ENCODE results near the gene RAP1GAP. TPM values are rescaled to one million over a fixed set of nuclear protein-coding genes. Genes with fewer than 3 reads are reported as not detected.

Gene RAP1GAP
- total RNA-seq, 4 donors from 2014 or later, result 0.33 to 0.83 (median 0.56) TPM

GRCh38 chr1:21662426-21663247 is 6.5 kb downstream of the RAP1GAP start:
- WGBS, result 82% methylated on average over 5 of the region's 6 CpGs

DNA sequence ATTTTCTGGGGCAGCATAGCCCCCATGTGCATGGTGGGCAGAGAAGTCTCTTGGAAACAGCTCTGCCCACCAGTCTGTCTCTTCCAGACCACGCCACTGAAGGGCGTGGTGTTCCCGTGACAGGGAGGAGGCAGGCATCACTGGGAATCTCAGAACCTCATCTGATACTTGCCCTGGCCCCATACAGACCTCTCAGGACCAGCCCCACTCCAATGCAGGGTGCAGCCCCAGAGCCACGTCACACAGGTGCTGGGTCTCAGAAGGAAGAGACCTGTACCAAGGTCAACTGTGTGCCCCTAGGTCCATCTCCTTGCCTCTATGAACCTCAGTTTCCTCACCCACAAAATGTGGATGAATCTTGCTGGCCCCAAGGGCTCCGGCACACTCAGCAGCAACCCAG is 7.3 kb downstream of the RAP1GAP start:
- WGBS, result 52% methylated on average over 5 of the region's 5 CpGs
- Histone ChIP-seq H3K27me3 (peaks cover 0 to 80% (median 11%) of the 10 kb centered on the region in 4 donors), H3K27ac (replicated peaks in 1 of 4) (no peak overlapping the region), H3K9me3 (no peaks in the 10 kb centered on the region), H3K4me3 (no peak overlapping the region), H3K36me3 (no peaks in the 10 kb centered on the region), H3K4me1 (peaks cover 6 to 9% (median 7%) of the 10 kb centered on the region in 4 donors)
- intact Hi-C loops (cut with DNase I), result no loop called here
- TF ChIP-seq CTCF (IDR thresholded peaks at IDR 0.05) (no peak), POLR2A (IDR thresholded peaks at IDR 0.05; ENCODE audit: low read depth) (no peak), POLR2AphosphoS5 (IDR thresholded peaks at IDR 0.05) (no peak), EP300 (IDR thresholded peaks at IDR 0.05) (no peak)
- DNase-seq (ENCODE audit: extremely low spot score), result no peak

More at GRCh38 chr1:21662426-21663247, 6.5 kb downstream of the RAP1GAP start:
- no peak for TF ChIP-seq EP300 (IDR thresholded peaks at IDR 0.05)
- peaks cover 6 to 9% (median 7%) of the 10 kb centered on the region in 4 donors for H3K4me1 ChIP-seq
- DNase-seq (ENCODE audit: extremely low spot score), result no peak
- intact Hi-C loops (cut with DNase I), result no loop called here
- no peak overlapping the region for H3K27ac ChIP-seq (replicated peaks in 1 of 4)
- no peaks in the 10 kb centered on the region for H3K36me3 ChIP-seq
- H3K9me3 ChIP-seq, result no peaks in the 10 kb centered on the region
- H3K27me3 ChIP-seq, result peaks cover 0 to 88% (median 15%) of the 10 kb centered on the region in 4 donors
- no peak overlapping the region for H3K4me3 ChIP-seq

DNA sequence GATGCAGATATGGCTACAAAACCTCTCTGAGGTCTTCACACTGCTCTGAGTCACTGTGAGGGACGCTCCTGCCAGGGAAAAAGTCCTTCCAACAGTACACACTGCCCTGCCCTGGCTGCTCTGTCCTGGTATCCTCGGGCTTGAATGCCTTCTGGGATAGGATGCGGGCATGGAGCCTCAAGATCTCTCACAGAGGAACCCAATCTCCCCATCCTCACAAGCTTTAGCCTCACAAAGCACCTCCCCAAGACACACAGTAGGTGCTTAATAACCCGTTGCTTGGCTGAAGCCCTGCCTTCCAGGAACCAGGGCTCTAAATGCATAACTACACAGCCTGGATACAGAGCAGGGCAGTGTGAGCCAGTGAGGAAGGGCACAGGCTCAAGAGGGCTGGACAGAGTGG is 9.2 kb downstream of the RAP1GAP start:
- 56% methylated on average over 4 of the region's 4 CpGs for WGBS

DNA sequence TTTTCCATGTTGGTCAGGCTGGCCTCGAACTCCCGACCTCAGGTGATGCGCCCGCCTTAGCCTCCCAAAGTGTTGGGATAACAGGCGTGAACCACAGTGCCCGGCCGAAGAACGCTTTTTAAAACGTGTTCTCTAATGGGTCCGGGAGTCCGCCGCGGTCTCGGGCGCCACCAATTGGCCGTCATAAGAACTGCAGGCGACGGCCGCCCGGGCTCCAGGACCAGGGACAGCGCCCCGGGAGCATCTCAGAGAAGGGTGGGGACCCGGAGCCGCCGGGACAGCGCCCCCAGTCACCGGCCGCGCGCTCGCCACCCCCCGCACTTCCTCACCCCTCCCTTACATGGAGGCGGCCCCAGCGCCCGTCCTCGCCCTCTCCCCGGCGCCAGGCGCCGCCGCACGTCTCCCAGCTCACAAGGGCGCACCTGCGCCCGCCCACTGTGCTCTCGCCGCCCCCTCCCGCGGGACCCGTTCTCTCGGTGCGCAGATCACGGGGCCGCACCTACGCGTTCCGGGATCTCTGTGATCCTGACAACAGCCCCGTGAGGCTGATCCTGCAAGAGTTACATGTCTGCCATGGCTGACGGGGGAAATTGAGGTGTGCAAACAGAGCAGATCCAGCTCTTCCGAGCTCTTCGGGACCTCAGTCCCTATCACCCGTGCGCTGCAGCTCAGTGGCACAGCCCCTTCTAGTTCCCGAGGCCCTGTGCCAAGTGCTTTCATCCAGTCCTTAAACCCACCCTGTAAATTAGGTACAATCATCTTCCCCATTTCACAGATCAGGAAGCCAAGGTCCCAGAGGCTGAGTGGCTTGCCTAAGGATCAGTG is 9.8 kb downstream of the RAP1GAP start:
- no peaks in the 10 kb centered on the region for H3K36me3 ChIP-seq
- H3K4me3 ChIP-seq, result peak overlapping the region in 3 of 4 donors; percentile 3 to 15 (median 9)
- no peak overlapping the region for H3K27ac ChIP-seq (replicated peaks in 1 of 4)
- peaks cover 0 to 54% (median 5%) of the 10 kb centered on the region in 4 donors for H3K27me3 ChIP-seq
- H3K4me1 ChIP-seq, result peaks cover 3 to 9% (median 6%) of the 10 kb centered on the region in 4 donors
- no peak for DNase-seq (ENCODE audit: extremely low spot score)
- TF ChIP-seq CTCF (IDR thresholded peaks at IDR 0.05) (peak; percentile 89 to 97 (median 95)), POLR2AphosphoS5 (IDR thresholded peaks at IDR 0.05) (no peak)
- under 1% methylated on average over 40 of the region's 64 CpGs for WGBS
- H3K9me3 ChIP-seq, result no peaks in the 10 kb centered on the region
- intact Hi-C loops (cut with DNase I), result loop anchor here (2.0 kb wide), 1 partner anchor 151 kb away; the partner anchor contains the start of gene ALPL

More for the DNA sequence above, 9.2 kb downstream of the RAP1GAP start:
- Histone ChIP-seq H3K4me1 (peaks cover 3 to 9% (median 6%) of the 10 kb centered on the region in 4 donors), H3K9me3 (no peaks in the 10 kb centered on the region), H3K27me3 (peaks cover 0 to 61% (median 5%) of the 10 kb centered on the region in 4 donors), H3K4me3 (no peak overlapping the region), H3K27ac (replicated peaks in 1 of 4) (no peak overlapping the region), H3K36me3 (no peaks in the 10 kb centered on the region)
- DNase-seq (ENCODE audit: extremely low spot score), result no peak
- intact Hi-C loops (cut with DNase I), result loop anchor here (2.0 kb wide), 1 partner anchor 151 kb away; the partner anchor contains the start of gene ALPL
- TF ChIP-seq CTCF (IDR thresholded peaks at IDR 0.05) (no peak), POLR2A (IDR thresholded peaks at IDR 0.05; ENCODE audit: low read depth) (no peak), POLR2AphosphoS5 (IDR thresholded peaks at IDR 0.05) (no peak), EP300 (IDR thresholded peaks at IDR 0.05) (no peak)

Data from esophagus muscularis mucosa (tissue), 4 donors.